LHCN-M2 (cell line): ENCODE results near the gene FAM185A. TPM values are rescaled to one million over a fixed set of nuclear protein-coding genes. Genes with fewer than 3 reads are reported as not detected.
A peak's percentile ranks its signal among the peaks of the same experiment; 100 is the strongest.
"Not testable (repeated sequence)": the region's sequence is repeated elsewhere in the genome, so short reads cannot be mapped to it uniquely, and the experiment has no call there.

Experiments
- DNase-seq: peaks from one replicate; pipeline ENCODE4 v3.0.0-alpha.2; 2012; ENCODE audit warnings: low read depth
- polyA plus RNA-seq: library from polyadenylated mRNA; unstranded; fragments of >200 nt; gene quantifications from one replicate; pipeline ENCODE4 v1.2.1, GENCODE V29; 2012; ENCODE audit warnings: missing spikeins
- total RNA-seq: library from RNA; depleted of rRNA; stranded (reverse); fragments of >200 nt; gene quantifications from 2 replicates; pipeline ENCODE4 v1.2.3, GENCODE V29; 2014; rRNA removed

FAM185A gene
- total RNA-seq, result 10.8 and 13.6 TPM in 2 replicates
- polyA plus RNA-seq, result 2.8 TPM

DNA sequence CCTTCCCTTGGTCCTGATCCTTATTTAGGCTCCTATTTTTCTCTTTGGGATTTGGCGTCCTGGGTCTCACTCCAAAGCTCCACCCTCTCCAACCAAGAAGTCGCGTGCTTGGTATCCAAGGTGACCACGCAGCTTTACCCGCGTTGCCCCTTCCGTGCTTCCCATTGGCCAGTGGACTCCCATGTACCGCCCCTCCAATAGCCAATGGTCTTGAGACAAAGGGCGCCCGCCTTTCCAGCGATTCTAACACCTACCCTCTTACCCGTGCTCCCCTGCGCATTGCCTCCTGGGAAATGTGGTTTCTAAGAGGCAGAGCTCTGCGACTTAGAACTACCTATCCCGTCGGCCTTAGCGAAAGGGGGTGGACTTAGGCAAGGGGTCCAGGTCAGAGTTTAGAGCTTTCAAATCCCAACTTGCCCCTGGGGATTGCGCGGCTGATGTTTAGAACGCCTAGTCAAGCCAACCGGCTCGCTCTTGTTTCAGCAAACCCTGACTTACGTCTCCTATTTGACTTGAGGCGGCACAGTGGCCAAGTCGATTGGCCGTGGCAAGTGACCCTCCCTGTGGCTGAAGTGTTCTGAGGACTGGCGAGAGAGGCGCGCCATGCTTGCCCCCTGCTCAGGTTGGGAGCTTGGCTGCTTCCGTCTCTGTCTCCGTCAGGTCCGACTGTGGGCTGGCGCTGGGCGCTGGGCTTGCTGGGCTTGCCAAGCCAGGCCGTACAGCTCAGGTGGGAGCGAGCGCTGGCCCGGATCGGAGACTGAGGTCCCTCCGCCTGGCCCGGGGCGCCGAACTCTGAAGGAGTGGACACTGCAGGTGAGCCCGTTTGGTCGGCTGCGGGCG is at the start of gene FAM185A:
Gene FAM185A (plus strand): TSS at position 395 of the 840 bp plus-strand sequence. CDS start 209 bp downstream, at position 604.
- DNase-seq, result peak; percentile 100

DNA sequence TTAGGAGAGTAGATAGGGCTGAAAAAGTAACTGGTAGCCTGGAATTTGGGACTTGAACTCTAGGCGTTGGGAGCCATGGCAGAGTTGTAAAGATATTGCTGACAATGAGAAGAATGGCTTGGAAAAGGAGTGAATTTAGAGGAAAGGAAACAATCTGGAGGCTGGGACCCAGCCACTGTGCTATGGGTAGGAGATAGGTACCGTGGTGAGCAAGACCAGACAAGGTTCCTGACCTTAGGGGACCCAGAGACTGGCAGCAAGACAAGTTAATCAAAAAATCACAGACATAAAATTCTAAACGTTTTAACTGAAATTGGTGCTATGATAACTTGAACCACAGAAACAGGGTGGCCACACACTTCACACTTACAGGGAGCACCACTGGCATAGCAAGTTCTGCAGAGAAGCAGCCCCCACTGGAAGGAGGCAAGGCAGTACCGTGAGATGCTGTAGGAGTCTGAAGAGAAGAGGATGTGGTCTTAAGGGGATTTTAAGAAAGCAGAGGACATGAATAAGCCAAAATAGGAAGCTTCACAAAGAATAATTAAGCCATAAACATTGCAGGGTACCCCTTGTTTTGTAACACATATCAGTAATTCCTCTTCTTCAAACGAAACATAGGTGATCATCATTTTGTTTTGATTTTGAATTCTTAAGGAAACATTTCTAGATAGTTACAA is 35.6 kb upstream of the FAM185A start:
- DNase-seq, result peak; percentile 19

DNA sequence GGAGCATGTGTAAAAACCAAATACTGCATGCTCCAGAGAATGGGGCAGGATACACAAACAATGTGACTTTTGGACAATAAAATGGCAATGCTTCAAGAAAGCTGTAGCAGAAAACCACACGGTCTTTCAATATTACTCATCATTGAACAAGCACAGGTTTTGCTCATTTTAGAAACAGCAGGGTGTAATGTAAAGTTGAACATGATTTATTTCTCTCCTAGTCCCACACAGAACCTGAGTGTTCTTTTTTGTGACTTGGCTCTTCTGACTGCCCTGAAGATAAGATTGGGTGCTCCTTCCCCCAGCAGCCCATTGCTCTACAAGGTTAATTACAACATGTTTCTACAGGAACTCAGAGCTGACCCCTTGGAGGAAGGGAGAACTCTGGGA is 35.1 kb upstream of the FAM185A start:
- DNase-seq, result not testable (repeated sequence)

DNA sequence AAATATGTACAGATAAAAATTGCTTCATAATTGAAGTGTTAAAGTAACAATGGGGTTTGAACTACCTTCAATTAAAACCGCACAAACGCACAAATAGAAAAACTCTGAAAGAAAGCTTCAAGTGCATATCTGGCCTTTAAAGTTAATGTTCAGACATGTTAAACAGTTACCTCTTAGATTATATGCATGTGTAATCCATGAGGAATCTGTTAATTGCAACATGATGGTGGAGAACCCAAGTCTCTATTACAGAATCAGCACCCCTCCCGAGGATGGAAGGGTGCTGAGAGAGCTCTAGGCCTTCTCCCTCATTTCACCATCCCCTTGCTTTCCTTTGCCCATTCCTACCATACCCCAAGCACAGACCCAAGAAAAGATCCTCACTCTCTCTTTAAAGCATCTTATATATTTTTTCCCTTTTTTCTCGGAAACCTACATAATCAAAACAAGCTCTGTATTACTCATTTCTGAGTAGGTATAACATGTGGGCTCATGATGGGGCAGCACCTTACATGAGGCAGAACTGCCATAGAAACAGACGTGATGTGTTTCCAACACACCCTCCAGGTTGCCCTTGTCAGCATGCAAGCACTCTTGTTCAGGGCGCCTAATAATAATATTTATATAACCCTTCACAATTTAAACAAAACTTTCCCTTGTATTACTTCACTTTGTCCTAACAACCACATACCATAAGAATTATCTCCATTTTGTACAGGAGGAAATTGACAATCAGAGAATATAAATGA is 33.9 kb upstream of the FAM185A start:
- not testable (repeated sequence) for DNase-seq

DNA sequence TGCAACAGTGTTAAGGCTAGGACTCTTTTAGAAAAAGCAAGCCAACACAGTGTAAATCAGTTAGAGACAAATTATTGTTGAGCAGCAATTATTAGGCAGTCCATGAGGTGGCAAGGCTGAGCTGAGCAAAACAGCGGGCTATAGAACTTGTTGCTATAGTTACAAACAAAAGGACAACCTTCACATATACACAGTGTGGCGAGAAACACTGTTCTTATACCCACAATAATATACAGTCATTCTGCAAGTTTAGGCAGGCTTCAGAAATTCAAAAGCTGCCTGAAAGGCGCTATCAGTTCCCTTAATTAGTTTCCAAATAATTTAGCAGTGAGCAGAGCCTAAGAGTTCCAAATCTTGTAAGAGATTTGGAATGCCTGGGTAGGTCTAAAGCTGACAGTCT is 33.1 kb upstream of the FAM185A start:
- DNase-seq, result not testable (repeated sequence)

DNA sequence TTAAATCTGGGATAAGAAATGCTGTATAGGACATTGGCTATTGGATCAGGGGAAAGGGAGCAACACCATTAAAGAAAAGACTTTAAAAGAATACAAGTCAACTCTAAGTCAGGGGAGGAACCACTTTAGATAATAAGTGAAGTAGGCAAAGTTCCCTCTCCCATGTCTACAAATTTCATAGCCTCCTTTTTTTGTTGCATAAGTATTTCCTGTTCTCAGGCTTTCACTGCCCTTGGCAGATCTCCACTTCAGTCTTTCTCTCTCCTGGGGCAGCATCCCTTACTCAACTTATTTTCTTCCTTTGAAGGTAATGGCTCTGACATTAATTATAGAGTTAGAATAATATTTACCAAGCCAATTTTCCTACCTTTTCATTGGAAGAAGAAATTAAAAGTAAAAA is 30.3 kb upstream of the FAM185A start:
- DNase-seq, result not testable (repeated sequence)

DNA sequence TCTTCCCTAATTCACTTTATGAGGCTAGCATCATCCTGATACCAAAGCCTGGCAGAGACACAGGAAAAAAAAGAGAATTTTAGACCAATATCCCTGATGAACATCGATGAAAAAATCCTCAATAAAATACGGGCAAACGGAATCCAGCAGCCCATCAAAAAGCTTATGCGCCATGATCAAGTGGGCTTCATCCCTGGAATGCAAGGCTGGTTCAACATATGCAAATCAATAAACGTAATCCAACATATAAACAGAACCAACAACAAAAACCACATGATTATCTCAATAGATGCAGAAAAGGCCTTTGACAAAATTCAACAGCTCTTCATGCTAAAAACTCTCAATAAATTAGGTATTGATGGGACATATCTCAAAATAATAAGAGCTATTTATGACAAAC is 22.6 kb upstream of the FAM185A start:
- not testable (repeated sequence) for DNase-seq

DNA sequence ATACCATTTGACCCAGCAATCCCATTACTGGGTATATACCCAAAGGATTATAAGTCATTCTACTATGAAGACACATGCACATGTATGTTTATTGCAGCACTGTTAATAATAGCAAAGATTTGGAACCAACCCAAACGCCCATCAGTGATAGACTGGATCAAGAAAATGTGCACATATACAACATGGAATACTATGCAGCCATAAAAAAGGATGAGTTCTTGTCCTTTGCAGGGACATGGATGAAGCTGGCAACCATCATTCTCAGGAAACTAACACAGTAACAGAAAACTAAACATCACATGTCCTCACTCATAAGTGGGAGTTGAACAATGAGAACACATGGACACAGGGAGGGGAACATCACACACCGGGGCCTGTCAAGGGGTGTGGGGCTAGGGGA is 19.1 kb upstream of the FAM185A start:
- DNase-seq, result not testable (repeated sequence)

DNA sequence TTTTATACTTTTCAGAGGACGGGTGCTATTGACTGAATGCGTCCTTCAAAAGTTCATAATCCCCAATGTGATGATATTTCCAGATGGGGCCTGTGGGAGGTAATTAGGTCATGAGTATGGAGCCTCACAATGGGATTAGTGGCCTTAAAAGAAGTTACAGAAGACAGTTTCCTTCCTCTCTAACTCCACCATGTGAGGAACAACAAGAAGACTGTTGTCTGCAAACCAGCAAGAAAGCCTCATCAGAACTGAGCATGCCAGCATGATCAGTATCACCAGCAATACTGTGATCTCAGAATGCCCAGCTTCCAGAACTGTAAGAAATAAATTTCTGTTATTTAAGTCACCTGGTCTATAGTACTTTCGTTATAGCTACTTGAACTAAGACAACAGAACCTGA is 18.4 kb upstream of the FAM185A start:
- DNase-seq, result not testable (repeated sequence)

DNA sequence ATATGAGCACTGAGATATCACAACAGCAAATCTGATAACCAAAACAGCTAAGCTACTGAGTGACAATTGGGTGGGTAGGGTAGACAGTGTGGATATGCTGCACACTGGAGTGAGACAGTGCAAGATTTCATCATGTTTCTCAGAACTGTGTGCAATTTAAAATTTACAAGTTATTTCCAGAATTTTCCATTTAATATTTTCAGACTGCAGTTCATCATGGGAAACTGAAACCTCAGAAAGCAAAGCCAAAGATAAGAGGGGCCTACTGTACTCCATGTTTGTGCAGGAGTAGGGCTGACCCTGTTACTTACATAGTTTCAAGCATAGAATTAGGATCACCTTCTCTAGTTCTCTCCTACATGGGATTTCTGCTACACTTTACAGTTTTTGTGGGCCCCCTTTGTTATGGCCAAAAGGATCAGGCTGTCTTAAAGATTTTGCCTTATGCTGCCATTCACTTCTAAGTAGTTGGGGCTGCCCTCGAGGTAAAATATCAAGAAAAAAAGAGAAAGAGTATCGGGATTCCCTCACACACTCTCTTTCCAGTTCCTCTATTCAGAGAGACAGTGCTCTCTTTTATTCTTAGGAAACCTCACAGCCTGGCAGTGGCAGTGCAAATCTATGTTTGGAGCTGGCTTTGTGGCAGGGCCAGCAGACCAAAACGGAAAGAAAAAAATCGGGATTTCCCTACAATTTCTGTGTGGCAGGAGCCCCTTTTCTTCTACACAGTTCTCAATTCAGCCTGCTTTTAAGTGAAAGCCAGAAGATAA is 6.6 kb upstream of the FAM185A start:
- peak; percentile 25 for DNase-seq

DNA sequence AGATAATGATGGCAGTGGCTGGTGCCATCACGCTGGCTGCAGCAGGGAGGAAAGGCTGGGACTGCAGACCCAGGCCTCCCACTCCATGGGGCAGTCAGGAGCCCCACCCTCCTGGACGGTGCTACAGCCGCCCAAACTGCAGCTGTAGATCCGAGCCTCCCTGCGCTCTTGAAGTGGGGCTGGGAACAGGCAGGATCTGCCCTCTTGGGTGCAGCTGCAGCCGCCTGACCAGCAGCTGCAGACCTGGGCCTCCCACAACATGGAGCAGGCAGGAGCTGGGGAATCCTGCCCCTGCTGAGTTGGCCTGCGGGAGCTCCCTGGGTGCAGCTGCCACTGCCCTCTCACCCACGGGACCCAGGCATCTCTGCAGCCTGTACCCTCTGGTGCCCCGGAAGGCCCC is 4.9 kb upstream of the FAM185A start:
- peak; percentile 73 for DNase-seq

DNA sequence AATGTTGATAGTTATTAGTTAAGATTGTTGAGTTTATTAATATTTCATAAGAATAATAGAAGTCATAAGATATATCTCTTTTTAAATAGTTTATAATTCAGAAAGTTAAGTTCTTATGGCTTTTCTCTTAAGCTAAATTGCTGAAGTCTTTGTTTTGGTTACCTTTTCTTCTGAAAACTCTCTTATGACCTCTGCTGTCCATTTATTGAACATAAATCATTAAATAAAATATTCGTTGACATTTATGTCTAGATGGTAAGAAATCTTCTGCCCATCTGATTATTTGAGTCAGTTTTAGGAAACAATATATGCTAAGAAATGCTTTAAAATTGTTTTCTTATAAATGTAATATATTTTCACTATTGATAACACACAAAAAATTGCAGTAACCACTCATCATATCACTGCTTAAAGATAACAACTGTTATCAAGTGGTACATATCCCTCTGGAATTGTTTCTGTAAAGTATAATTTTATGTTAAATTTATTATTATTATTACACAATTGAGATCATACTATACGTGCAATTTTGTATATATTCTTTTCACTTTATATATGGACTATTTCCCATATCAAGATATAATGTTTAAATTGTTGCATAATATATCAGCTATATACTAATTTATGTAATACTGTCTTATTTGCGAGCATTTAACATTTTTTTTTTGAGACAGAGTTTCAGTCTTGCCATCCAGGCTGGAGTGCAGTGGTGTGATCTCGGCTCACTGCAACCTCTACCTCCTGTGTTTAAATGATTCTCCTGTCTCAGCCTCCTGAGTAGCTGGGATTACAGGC is 3.1 kb upstream of the FAM185A start:
- DNase-seq, result peak; percentile 24

DNA sequence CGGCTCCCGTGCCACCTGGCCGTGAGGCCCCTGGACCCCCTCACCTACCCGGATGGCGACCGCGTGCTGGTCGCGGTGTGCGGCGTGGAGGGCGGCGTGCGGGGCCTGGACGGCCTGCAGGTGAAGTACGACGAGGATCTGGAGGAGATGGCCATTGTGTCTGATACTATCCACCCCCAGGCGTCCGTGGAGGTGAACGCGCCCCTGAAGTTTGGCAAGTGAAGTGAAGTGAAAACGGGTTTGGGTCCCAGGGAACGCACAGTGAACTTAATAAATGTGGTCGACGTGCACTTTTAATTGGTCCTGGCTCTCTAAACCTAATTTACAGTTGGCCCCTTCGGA is 617 bp downstream of the FAM185A start:
- DNase-seq, result not testable (repeated sequence)

DNA sequence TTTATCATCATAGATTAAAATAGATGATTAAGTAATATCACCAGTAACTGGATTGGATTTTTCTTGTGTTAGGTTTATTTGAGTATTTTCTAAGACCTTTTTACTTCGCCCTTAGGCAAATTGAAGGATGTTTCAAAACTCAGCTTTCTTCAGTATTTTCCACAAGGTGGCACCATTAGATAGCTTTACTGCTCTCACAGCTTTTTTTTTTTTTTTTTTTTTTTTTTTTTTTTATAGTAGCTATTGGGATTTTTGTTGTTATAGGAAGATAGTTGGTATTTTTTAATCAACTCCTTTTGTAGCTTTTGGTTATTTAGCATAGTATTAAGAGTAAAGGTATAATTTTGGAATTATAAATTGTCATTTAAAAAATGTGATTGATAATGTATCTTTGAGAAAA is 9.4 kb downstream of the FAM185A start:
- DNase-seq, result peak; percentile 11

DNA sequence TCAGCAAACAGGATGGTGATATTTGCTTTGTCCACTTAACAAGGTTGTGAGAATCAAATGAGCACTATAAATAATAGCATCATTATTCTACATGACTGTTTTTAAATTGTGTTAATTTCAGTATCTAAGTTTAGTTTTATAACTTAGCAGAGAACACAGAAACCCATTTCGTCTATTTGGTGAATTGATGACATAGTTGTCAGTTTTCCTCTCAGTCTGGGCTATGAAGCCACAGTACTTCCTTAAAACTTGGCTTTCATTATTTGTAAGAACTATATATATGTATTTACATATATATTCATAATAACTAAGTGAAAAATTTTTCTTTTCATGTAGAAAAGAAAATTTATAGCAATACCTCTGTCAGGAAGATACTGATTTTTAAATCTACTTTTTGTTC is 11.1 kb downstream of the FAM185A start:
- DNase-seq, result not testable (repeated sequence)

DNA sequence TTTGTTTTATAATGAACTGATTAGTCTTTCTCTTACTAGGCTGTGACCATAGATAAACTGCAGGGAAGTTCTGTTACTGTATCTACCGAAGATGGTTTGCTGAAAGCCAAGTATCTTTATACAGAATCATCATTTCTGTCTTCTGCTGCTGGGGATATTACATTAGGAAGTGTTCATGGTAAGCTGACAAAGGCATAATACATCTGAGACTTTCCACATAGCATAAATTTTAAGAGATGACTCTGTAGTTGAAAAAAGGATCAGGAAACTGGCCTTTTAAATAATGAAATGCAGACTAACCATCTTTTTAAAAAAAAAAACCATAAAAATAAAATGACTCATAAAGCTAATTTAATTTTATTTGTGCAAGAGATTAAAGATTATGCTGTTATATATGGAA is 12.4 kb downstream of the FAM185A start:
- not testable (repeated sequence) for DNase-seq

DNA sequence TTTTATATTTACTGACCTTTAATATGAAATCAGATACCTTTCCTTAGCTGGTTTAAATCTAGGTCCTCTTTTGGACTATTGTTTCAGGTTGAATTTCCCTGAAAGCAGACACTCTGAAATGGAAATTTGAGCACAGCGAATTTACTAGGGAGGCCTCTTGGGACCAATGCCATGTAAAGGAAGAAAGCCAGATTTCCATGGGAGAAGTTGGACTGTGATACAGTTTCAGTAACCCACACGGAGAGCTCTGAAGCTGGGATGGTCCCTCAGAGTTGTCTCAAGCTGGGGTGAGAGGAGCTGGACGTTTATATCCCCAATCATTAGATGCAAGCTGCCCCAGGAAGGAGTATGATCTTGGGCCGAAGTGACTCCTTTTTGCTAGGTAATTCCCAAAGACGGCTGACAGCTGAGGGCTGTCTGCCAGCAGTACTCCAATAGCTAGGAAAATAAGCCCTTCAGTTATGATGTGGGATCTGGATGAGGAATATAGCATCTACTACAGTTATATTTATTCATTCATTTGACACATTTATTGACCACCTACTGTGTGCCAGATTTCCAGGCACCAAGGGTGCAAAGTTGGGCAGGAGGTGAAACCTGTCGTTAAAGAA is 14.6 kb downstream of the FAM185A start:
- peak; percentile 8 for DNase-seq

DNA sequence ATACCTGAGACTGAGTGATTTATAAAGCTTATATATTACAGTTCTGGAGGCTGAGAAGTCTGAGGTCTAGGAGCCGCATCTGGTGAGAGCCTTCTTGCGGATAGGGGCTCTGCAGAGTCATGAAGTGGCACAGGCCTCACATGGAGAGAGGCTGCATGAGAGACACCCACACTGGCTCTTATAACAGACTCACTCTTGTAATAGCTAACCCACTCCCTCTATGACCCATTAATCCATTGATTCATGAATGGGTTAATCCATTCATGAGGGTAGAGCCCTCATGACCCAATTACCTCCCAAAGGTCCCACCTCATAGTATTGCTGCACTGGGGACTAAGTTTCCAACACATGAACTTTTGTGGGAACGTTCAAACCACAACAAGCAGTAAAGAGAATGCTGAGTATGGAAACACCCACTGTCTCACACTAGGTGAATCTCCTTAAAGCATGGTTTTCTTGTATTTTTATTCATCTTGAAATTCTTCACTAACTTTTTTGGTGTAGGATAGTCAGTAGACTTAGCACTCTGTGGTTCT is 20.9 kb downstream of the FAM185A start:
- not testable (repeated sequence) for DNase-seq

DNA sequence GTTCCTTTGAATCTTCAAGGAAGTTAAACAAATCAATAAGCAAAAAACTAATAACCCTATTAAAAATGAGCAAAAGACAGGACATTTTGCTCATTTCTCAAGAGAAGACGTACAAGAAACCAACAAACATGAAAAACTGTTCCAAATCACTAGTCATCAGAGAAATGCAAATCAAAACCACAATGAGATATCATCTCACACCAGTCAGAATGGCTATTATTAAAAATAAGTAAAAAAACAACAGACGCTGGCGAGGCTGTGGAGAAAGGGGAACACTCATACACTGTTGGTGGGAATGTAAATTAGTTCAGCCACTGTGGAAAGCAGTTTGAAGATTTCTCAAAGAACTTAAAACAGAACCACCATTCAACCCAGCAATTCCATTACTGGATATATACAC is 21.7 kb downstream of the FAM185A start:
- not testable (repeated sequence) for DNase-seq

DNA sequence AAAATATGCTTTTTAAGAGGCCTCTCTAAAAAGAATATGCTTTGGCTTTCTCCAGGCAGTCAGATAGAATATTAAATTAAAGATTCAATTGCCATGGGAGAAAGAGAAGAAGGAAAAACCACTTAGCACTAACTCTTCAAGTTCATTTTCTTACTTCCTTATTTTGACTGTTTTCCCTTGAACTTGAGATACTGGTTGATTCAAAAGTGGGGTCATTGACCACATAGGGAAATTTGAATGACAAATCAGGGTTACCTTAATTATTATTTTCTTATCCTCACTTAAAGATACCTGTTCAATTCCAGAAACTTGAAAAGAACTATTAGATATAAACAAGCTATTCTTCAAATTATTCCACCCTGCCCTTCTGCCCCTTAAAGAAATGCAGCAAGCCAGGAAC is 27.4 kb downstream of the FAM185A start:
- not testable (repeated sequence) for DNase-seq
